IMR-90 (cell line): ENCODE results near the gene KRT8. TPM values are rescaled to one million over a fixed set of nuclear protein-coding genes. Genes with fewer than 3 reads are reported as not detected.

Experiments used
- ATAC-seq: fragments of 200-7000 bp; cut with Tn5 transposase; 2 replicates; pipeline ENCODE4 v1.9.1; 2020; ENCODE audit warnings: low read depth, mild to moderate bottlenecking, moderate library complexity
- BruUV-seq: library from RNA; stranded (reverse); fragments of 400-500 nt; replicated peaks from 2 replicates; lab custom pipeline; 2021; lab: Mats Ljungman, UMichigan
- CTCF ChIA-PET: fragments of 300-600 bp; formaldehyde crosslinking; extraction: SDS; loops from one replicate; lab custom pipeline; 2021; ENCODE audit warnings: antibody characterized with exemption; lab: Yijun Ruan, JAX
- POLR2A ChIA-PET: fragments of 300-600 bp; sonication (Branson Sonifier 250); formaldehyde crosslinking; loops from one replicate; lab custom pipeline; 2022; ENCODE audit warnings: antibody characterized with exemption; ENCODE audit not compliant: unreplicated experiment; lab: Charles Lee
- DNase-seq: peaks from one replicate; pipeline ENCODE4 v3.0.0; 2013
- H2AFZ ChIP-seq: replicated peaks from 2 replicates; pipeline ENCODE3; 2013; ENCODE audit warnings: low read length, mild to moderate bottlenecking; ENCODE audit not compliant: poor library complexity
- H2AK5ac ChIP-seq: 2 replicates; pipeline ENCODE4 v1.6.1; 2013; ENCODE audit warnings: low read depth, low read length, inconsistent platforms
- H2AK9ac ChIP-seq: replicated peaks from 2 replicates; pipeline ENCODE3; 2013; ENCODE audit warnings: mild to moderate bottlenecking, low read depth, low read length, moderate library complexity; ENCODE audit not compliant: poor library complexity
- H2BK120ac ChIP-seq: 2 replicates; pipeline ENCODE4 v1.6.1; 2013; ENCODE audit warnings: low read depth, low read length, inconsistent platforms
- H2BK15ac ChIP-seq: 3 replicates; pipeline ENCODE4 v1.6.1; 2013; ENCODE audit warnings: low read depth, low read length, inconsistent platforms
- H2BK20ac ChIP-seq: 2 replicates; pipeline ENCODE4 v1.6.1; 2013; ENCODE audit warnings: low read depth, mild to moderate bottlenecking, inconsistent platforms, low read length, moderate library complexity
- H2BK5ac ChIP-seq: 2 replicates; pipeline ENCODE4 v1.6.1; 2013; ENCODE audit warnings: mild to moderate bottlenecking, low read depth, low read length, inconsistent platforms; ENCODE audit not compliant: poor library complexity, severe bottlenecking
- H3K14ac ChIP-seq: replicated peaks from 2 replicates; pipeline ENCODE4 v1.6.1; 2013; ENCODE audit warnings: low read depth, low read length, inconsistent platforms
- H3K18ac ChIP-seq: 2 replicates; pipeline ENCODE4 v1.6.1; 2013; ENCODE audit warnings: low read depth, low read length, control low read depth
- H3K23ac ChIP-seq: 2 replicates; pipeline ENCODE4 v1.6.1; 2013; ENCODE audit warnings: low read depth, low read length, inconsistent platforms
- H3K27ac ChIP-seq: 2 replicates; pipeline ENCODE4 v1.5.1; 2013; ENCODE audit warnings: mild to moderate bottlenecking, control low read depth, low read length; ENCODE audit not compliant: insufficient read depth
- H3K27me3 ChIP-seq: 2 replicates; pipeline ENCODE4 v1.6.1; 2013; ENCODE audit warnings: low read length; ENCODE audit not compliant: control insufficient read depth, insufficient read depth
- H3K36me3 ChIP-seq: 2 replicates; pipeline ENCODE4 v1.6.1; 2013; ENCODE audit warnings: low read length, mixed read lengths; ENCODE audit not compliant: control insufficient read depth, insufficient read depth
- H3K4ac ChIP-seq: 2 replicates; pipeline ENCODE4 v1.6.1; 2013; ENCODE audit warnings: low read depth, low read length, inconsistent platforms
- H3K4me1 ChIP-seq: 2 replicates; pipeline ENCODE4 v1.6.1; 2013; ENCODE audit warnings: low read length, mixed read lengths; ENCODE audit not compliant: control insufficient read depth, insufficient read depth
- H3K4me2 ChIP-seq: 2 replicates; pipeline ENCODE4 v1.6.1; 2013; ENCODE audit warnings: low read depth, mild to moderate bottlenecking, control low read depth, low read length, moderate library complexity
- H3K4me3 ChIP-seq: 2 replicates; pipeline ENCODE4 v1.5.1; 2013; ENCODE audit warnings: low read depth, mild to moderate bottlenecking, control low read depth, low read length, moderate library complexity; ENCODE audit not compliant: insufficient read depth
- H3K56ac ChIP-seq: 2 replicates; pipeline ENCODE4 v1.6.1; 2013; ENCODE audit warnings: low read length, inconsistent platforms; ENCODE audit not compliant: insufficient read depth; ENCODE audit errors: extremely low read depth
- H3K79me1 ChIP-seq, 2 experiments: 2 replicates each; pipeline ENCODE4 v1.6.1; 2013; ENCODE audit warnings: low read length in 2 of 2, inconsistent platforms in 1 of 2, low read depth in 1 of 2
- H3K9ac ChIP-seq: 2 replicates; pipeline ENCODE4 v1.6.1; 2013; ENCODE audit warnings: low read depth, low read length, control low read depth
- H3K9me1 ChIP-seq: 2 replicates; pipeline ENCODE4 v1.6.1; 2013; ENCODE audit warnings: low read length, inconsistent platforms; ENCODE audit not compliant: insufficient read depth
- H3K9me3 ChIP-seq: 2 replicates; pipeline ENCODE4 v1.6.1; 2013; ENCODE audit warnings: low read length; ENCODE audit not compliant: control insufficient read depth, insufficient read depth
- H4K20me1 ChIP-seq: 2 replicates; pipeline ENCODE4 v1.6.1; 2013; ENCODE audit warnings: low read length, inconsistent platforms; ENCODE audit not compliant: insufficient read depth
- H4K5ac ChIP-seq: 2 replicates; pipeline ENCODE4 v1.6.1; 2013; ENCODE audit warnings: mild to moderate bottlenecking, low read depth, low read length, control low read depth
- H4K8ac ChIP-seq, 2 experiments: 2 replicates each; pipeline ENCODE4 v1.6.1; 2013; ENCODE audit warnings: low read depth in 2 of 2, low read length in 2 of 2, control low read depth in 1 of 2, inconsistent platforms in 1 of 2
- H4K91ac ChIP-seq: 2 replicates; pipeline ENCODE4 v1.6.1; 2013; ENCODE audit warnings: low read depth, low read length, inconsistent platforms; ENCODE audit not compliant: insufficient read depth
- BHLHE40 ChIP-seq: fragments of 150-350 bp; IDR thresholded peaks from 2 replicates; pipeline ENCODE4 v1.6.1; 2016; ENCODE audit warnings: mild to moderate bottlenecking, low read depth, low read length
- CEBPB ChIP-seq: IDR thresholded peaks from 2 replicates; pipeline ENCODE4 v1.6.1; 2012; ENCODE audit warnings: low read depth, low read length, improper control_type of control experiment
- CHD1 ChIP-seq: IDR thresholded peaks from 2 replicates; pipeline ENCODE4 v1.6.1; 2012; ENCODE audit warnings: low read depth, low read length, improper control_type of control experiment
- FOS ChIP-seq: fragments of 150-350 bp; IDR thresholded peaks from 2 replicates; pipeline ENCODE4 v1.6.1; 2016; ENCODE audit warnings: low read depth, low read length
- MAFK ChIP-seq: IDR thresholded peaks from 2 replicates; pipeline ENCODE4 v1.6.1; 2012; ENCODE audit warnings: low read depth, low read length, improper control_type of control experiment
- NFE2L2 ChIP-seq: fragments of 150-350 bp; IDR thresholded peaks from 2 replicates; pipeline ENCODE4 v1.6.1; 2016; ENCODE audit warnings: low read depth, mild to moderate bottlenecking, low read length
- POLR2A ChIP-seq: IDR thresholded peaks from 2 replicates; pipeline ENCODE4 v1.6.1; 2012; ENCODE audit warnings: mild to moderate bottlenecking, low read depth, low read length
- RCOR1 ChIP-seq: IDR thresholded peaks from 2 replicates; pipeline ENCODE4 v1.6.1; 2012; ENCODE audit warnings: mild to moderate bottlenecking, low read length, improper control_type of control experiment; ENCODE audit not compliant: insufficient replicate concordance
- RFX5 ChIP-seq: IDR thresholded peaks from 2 replicates; pipeline ENCODE4 v1.8.0; 2012; ENCODE audit warnings: low read depth, mild to moderate bottlenecking, low read length, moderate library complexity
- SMC3 ChIP-seq: fragments of 150-350 bp; IDR thresholded peaks from 2 replicates; pipeline ENCODE4 v1.6.1; 2016; ENCODE audit warnings: low read depth, mild to moderate bottlenecking, antibody characterized with exemption, low read length, moderate library complexity
- WGBS, 2 experiments: methylation state at CpG; one replicate each; pipeline versions ENCODE4 v1.1.5 to v1.1.7; 2013; ENCODE audit warnings: missing lambda C conversion rate in 2 of 2; ENCODE audit not compliant: insufficient read length in 1 of 2; ENCODE audit errors: extremely low coverage in 2 of 2; 5-methylcytosine and 5-hydroxymethylcytosine counted together
- dilution Hi-C: fragments of 300-500 bp; cut with HindIII; formaldehyde crosslinking; loops from one replicate; pipeline ENCODE4 v1.14.3; 2018; ENCODE audit warnings: low sequenced_read_pairs; ENCODE audit not compliant: unreplicated experiment
- in situ Hi-C: fragments of 300-500 bp; cut with MboI; formaldehyde crosslinking; loops from 3 replicates; pipeline ENCODE4 v1.14.3; 2019; ENCODE audit warnings: low sequenced_read_pairs, inconsistent platforms, mixed read lengths
- intact Hi-C: fragments of 100-400 bp; cut with micrococcal nuclease; formaldehyde crosslinking; loops from 2 replicates; pipeline ENCODE4 v1.10.0; 2022
- polyA plus RNA-seq, 3 experiments: library from polyadenylated mRNA; depleted of rRNA; stranded (reverse); fragments of >200 nt; gene quantifications; 2 replicates each; pipeline ENCODE4 v1.2.3, GENCODE V29; 2012; ENCODE audit warnings: low replicate concordance in 1 of 3
- total RNA-seq: library from RNA; depleted of rRNA; stranded (reverse); fragments of >200 nt; gene quantifications from 2 replicates; pipeline ENCODE4 v1.2.3, GENCODE V29; 2012
- TF ChIP-seq, protein P1 (sequence below): fragments of 150-350 bp; IDR thresholded peaks from 2 replicates; pipeline ENCODE4 v1.6.1; 2016; ENCODE audit warnings: low read depth, mild to moderate bottlenecking, low read length, moderate library complexity, borderline replicate concordance
- TF ChIP-seq, protein P2 (sequence below): fragments of 150-350 bp; IDR thresholded peaks from 2 replicates; pipeline ENCODE4 v1.6.1; 2017; ENCODE audit warnings: mild to moderate bottlenecking, antibody characterized with exemption, low read length, low read depth
- TF ChIP-seq, protein P3 (sequence below): conservative IDR thresholded peaks from 2 replicates; pipeline ENCODE4 v1.5.1; 2012; ENCODE audit warnings: mild to moderate bottlenecking, low read depth, low read length, improper control_type of control experiment

KRT8 gene
- total and polyA plus RNA-seq, 2 of the 4 experiments (the other 2 are of a cell fraction): 10.9 to 39.3 TPM

GRCh38 chr12:52878507-52879393, 26.1 kb downstream of the KRT8 start:
- BruUV-seq: no TSS peak
- POLR2A ChIA-PET: no interaction called here
- TF ChIP-seq POLR2A (no peak), RCOR1 (no peak), CHD1 (no peak), MAFK (no peak), CEBPB (no peak), NFE2L2 (no peak), BHLHE40 (no peak), FOS (no peak), RFX5 (no peak), SMC3 (no peak)
- TF ChIP-seq, protein P1, sequence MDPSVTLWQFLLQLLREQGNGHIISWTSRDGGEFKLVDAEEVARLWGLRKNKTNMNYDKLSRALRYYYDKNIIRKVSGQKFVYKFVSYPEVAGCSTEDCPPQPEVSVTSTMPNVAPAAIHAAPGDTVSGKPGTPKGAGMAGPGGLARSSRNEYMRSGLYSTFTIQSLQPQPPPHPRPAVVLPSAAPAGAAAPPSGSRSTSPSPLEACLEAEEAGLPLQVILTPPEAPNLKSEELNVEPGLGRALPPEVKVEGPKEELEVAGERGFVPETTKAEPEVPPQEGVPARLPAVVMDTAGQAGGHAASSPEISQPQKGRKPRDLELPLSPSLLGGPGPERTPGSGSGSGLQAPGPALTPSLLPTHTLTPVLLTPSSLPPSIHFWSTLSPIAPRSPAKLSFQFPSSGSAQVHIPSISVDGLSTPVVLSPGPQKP: no peak
- TF ChIP-seq, protein P2, sequence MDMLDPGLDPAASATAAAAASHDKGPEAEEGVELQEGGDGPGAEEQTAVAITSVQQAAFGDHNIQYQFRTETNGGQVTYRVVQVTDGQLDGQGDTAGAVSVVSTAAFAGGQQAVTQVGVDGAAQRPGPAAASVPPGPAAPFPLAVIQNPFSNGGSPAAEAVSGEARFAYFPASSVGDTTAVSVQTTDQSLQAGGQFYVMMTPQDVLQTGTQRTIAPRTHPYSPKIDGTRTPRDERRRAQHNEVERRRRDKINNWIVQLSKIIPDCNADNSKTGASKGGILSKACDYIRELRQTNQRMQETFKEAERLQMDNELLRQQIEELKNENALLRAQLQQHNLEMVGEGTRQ: no peak
- TF ChIP-seq, protein P3, sequence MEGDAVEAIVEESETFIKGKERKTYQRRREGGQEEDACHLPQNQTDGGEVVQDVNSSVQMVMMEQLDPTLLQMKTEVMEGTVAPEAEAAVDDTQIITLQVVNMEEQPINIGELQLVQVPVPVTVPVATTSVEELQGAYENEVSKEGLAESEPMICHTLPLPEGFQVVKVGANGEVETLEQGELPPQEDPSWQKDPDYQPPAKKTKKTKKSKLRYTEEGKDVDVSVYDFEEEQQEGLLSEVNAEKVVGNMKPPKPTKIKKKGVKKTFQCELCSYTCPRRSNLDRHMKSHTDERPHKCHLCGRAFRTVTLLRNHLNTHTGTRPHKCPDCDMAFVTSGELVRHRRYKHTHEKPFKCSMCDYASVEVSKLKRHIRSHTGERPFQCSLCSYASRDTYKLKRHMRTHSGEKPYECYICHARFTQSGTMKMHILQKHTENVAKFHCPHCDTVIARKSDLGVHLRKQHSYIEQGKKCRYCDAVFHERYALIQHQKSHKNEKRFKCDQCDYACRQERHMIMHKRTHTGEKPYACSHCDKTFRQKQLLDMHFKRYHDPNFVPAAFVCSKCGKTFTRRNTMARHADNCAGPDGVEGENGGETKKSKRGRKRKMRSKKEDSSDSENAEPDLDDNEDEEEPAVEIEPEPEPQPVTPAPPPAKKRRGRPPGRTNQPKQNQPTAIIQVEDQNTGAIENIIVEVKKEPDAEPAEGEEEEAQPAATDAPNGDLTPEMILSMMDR: no peak

More at GRCh38 chr12:52878507-52879393, 26.1 kb downstream of the KRT8 start:
- H2AK5ac ChIP-seq: peak overlapping the region; percentile 23; the same call in 1 of the 2 replicates
- H3K9me1 ChIP-seq: peaks cover 13% of the 10 kb centered on the region; the same call in 1 of the 2 replicates
- no peak overlapping the region for H2BK15ac ChIP-seq
- H4K20me1 ChIP-seq: no peaks in the 10 kb centered on the region
- peak overlapping the region; percentile 37; the same call in 1 of the 2 replicates for H3K4ac ChIP-seq
- ATAC-seq (no peak), DNase-seq (no peak)
- H2AFZ ChIP-seq: peak overlapping the region; percentile 84
- no peak overlapping the region for H2BK120ac ChIP-seq
- H3K27me3 ChIP-seq: no peaks in the 10 kb centered on the region
- peak overlapping the region; percentile 8 for H2AK9ac ChIP-seq
- no peak overlapping the region for H3K23ac ChIP-seq
- H3K9me3 ChIP-seq: no peaks in the 10 kb centered on the region
- H4K5ac ChIP-seq: no peak overlapping the region
- 83% methylated on average over 7 of the region's 17 CpGs; no CpG with 5 or more reads in 1 of the 2 experiments for WGBS, 2 experiments
- H2BK5ac ChIP-seq: no peak overlapping the region
- no peaks in the 10 kb centered on the region for H3K36me3 ChIP-seq
- H4K91ac ChIP-seq: no peak overlapping the region
- no peak overlapping the region; the same call in 1 of the 2 replicates for H3K9ac ChIP-seq
- H2BK20ac ChIP-seq: no peak overlapping the region
- no peak overlapping the region for H3K56ac ChIP-seq
- no peak overlapping the region for H3K4me2 ChIP-seq
- H3K27ac ChIP-seq: no peak overlapping the region
- no peak overlapping the region for H3K14ac ChIP-seq
- H3K4me1 ChIP-seq: peaks cover 10% of the 10 kb centered on the region
- CTCF ChIA-PET: interaction anchor here (0.6 to 3.4 kb wide), 15 partner anchors 13 to 853 kb away, joined by 3 to 41 read pairs (median 4); no protein-coding TSS in a partner anchor
- no peak overlapping the region for H3K4me3 ChIP-seq
- H3K18ac ChIP-seq: no peak overlapping the region
- intact Hi-C loops: loop anchor here (1.0 to 10.0 kb wide), 3 partner anchors 594 to 722 kb away; no protein-coding TSS in a partner anchor
- dilution Hi-C loops: loop anchor here (25.0 kb wide), 1 partner anchor 109 kb away; no protein-coding TSS in a partner anchor
- no peaks in the 10 kb centered on the region for H3K79me1 ChIP-seq
- H4K8ac ChIP-seq: peak overlapping the region; percentile 27 to 40; a peak in 2 of 4 replicates
- in situ Hi-C loops: loop anchor here (5.0 kb wide), 3 partner anchors 296 to 731 kb away; no protein-coding TSS in a partner anchor
